Amygdala (tissue), 56 donors: ENCODE results near the gene VWA5B1.

Experiments used
- DNase-seq, 56 donors: peaks; one replicate each; lab custom pipeline; 2025; lab: John Stamatoyannopoulos, UW

VWA5B1 gene

GRCh38 chr1:20381961-20382360 is 91.3 kb downstream of the VWA5B1 start:
- DNase-seq: no peak

- DNase-seq: no peak
Measured at GRCh38 chr1:20382711-20383110, 92.0 kb downstream of the VWA5B1 start.

DNA sequence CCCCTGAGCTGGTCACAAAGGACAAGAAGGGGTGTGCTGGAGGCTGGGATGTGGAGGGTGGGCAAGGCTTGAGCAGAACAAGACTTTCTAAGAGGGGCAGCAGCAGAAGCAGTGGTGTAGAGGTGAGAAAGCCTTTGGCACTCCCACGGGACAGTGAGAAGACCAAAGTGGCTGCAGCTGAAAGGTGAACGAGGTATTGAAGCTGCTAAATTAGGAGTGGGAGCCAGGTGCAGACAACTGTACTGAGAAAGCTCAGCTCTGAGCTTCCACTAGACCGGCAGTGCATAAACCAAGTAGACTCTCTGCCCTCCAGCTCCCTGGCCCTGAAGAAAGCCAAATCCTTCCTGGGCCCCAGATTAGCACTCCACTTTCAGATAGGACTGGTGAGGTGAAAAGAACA is 93.0 kb downstream of the VWA5B1 start:
- DNase-seq: no peak

DNA sequence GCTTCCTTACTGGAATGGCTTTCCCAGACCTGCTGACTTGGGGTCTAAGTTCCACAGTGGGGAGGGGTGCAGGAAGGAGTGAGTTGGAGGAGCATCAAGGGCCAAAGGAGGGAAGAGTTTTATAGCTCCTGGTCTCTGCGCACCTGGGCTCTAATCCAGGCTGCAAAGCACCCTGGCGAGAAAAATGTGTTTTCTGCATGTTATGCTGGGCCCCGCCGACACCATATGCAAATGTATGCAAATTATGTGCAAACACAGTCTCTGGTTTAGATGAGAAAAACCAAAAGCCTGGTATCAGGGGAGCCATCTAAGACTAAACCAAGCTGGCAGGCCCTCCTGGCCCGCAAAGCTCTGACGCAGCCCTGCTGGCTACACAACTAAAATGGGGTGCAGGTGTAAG is 95.0 kb downstream of the VWA5B1 start:
- no peak for DNase-seq

- peak in 48 of 56 donors; percentile 13 to 84 (median 63) for DNase-seq
Measured at GRCh38 chr1:20386323-20387081, 95.8 kb downstream of the VWA5B1 start.

DNA sequence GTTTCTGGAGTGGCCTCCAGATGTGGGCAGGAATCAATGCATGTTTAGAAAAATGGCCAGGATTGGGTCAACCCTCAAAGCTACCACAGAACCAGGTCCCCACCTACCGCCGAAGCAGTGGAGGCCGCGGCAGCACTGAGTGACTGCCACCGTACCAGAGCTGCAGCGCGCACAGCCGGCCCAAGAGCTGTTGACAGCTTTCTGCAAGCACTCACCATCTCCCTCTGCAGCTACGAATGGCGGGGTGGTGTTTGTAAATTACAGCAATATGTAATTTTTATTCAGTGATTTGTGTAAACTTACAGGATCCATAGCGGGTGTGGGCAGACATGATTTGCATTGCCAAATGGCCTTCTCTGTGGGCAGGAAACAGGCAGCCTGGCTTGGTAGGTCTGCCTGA is 98.9 kb downstream of the VWA5B1 start:
- peak in 5 of 56 donors; percentile 17 to 31 (median 22) for DNase-seq

- no peak for DNase-seq
Measured at GRCh38 chr1:20390589-20391331, 100.1 kb downstream of the VWA5B1 start.

DNA sequence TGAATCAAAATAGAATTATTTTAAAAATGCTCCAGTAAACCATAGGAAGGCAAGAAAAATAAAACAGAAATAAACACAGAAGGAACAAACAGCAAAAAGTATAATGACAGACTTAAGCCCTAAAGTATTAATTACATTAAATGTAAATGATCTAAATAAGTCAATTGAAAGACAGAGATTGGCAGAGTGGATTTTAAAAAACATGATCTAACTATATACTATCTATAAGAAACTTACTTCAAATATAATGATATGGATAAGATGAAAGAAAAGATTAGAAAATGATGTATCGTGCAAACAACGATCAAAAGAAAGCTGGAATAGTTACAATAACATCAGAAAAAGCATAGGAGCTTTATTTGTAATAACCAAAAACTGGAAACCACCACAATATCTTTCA is 104.6 kb downstream of the VWA5B1 start:
- DNase-seq: no peak

- no peak for DNase-seq
Measured at GRCh38 chr1:20398744-20399143, 108.1 kb downstream of the VWA5B1 start.

- DNase-seq: no peak
Measured at GRCh38 chr1:20399196-20399595, 108.5 kb downstream of the VWA5B1 start.

- no peak for DNase-seq
Measured at GRCh38 chr1:20399606-20400180, 109.0 kb downstream of the VWA5B1 start.

- peak in 2 of 56 donors; percentile 30 to 39 for DNase-seq
Measured at GRCh38 chr1:20400341-20401177, 109.9 kb downstream of the VWA5B1 start.

DNA sequence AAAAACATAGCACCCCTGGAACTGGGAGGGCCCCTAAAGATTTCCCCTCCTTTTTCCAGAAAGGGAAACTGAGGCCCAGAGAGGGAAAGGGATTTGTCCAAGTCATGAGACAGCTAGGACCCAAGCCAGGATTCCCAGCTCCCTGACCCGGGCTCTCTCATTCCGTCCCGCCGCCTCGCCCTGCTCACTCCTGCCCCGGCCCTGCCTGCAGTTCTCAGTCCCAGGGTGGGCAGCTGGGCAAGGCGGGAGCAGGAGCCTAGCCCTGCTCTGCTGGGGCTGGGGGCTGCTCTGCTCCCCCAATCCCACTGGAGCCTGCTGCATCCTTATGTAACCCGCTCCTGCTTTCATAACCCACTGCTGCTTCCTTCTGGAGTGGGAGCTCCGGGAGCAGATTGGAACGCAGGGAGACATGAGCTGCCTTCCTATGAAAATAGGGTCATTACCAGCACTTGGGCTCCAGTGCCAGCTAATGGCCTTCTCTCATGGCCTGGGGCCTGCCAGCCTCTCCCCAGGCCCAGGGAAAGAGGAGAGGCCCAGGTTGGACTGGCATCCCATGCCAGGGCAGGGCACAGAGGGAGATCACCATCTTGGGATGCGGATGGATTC is 110.8 kb downstream of the VWA5B1 start:
- DNase-seq: no peak

DNA sequence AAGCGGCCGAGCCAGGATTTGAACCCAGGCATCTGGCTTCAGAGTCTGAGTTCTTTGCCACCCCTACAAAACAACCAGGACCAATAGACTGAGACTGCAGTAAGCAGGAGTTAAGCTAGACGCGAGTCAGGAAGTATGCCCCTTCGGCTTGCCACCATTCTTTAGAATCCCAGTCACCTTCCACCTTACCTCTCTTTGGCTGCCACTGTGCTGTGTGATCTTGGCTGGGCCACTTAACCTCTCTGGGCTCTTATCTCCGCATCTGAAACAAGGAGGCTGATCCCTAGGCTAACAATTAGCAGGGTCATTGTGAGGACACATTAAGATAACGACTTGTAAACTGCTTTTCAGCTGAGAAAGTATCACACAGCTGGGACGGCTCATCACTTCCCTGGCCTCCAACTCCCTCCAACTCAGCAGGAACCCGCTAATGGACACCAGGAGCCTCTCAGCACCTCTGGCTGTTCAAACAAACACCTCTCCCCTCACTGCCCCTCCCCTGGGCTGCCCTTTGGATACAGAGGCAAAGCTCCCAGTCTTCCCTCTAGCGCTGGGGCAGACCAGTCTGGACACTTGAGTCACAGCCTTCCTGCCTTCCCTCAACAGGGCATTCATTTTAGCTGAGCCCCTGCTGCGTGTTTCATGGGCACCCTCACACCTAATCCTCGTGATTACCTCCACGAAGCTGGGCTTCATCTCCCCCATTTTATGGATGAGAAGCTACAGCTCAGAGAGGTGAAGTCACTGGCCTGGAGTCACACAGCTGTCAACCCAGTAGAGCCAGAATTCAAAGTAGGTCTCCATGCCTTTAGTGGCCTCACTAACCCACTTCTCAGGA is 112.1 kb downstream of the VWA5B1 start:
- no peak for DNase-seq

DNA sequence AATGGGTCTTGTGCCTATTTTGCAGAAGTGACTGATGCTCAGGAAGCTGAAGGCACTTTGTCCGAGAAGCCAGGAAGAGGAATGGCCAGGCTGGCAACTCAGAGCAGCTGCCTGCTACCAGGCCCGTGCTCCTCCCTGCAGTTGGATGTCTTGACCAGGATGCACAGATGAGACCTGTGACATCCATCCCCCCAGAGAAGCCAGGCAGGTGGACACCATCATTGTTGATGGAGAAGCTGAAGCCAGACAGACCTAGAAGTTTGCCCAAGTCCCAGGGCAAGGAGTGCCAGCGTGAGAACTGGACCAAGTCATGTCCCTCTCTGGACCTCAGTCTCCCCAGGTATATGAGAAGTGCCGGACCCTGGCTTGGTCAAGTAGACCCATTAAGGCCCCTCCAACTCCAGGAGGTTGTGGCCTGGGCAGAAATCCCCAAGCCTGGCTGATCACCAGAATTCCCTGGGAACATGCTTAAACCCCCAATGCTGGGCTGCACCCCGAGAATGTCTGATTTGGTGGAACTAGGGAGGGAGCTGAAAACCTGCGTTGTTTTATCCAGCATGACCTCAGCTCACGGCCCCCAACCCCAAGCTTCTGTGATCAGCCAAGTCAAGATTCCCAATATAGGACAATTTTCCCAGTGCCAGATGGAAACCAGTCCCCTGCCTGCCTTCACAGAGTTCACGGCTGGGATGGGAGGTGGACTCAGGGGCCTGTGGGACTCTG is 112.9 kb downstream of the VWA5B1 start:
- no peak for DNase-seq

DNA sequence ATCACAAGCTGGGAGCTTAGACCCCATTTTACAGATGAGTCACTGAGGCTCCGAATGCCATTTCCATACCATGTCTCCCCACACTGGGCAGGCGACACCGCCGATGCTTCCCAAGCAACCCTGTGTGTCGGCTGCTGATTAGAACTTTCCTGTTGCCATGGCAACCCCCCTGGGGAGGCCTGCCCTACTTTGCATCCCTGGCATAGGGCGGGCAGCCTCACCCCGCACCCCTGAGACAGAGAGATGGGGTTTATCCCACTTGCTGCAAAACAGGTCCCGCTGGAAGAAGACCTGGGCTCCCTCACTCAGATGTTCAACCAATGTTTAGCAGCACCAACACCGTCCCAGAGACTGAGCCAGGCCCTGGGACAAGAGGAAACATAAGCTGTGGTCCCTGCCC is 113.8 kb downstream of the VWA5B1 start:
- peak in 1 of 56 donors; percentile 21 for DNase-seq
